ENCODE data around the gene PHF13. TPM values are rescaled to one million over a fixed set of nuclear protein-coding genes. Genes with fewer than 3 reads are reported as not detected.
"Not testable (repeated sequence)": the region's sequence is repeated elsewhere in the genome, so short reads cannot be mapped to it uniquely, and the experiment has no call there.

PHF13 gene
- total RNA-seq, 4 donors from 2014 or later: 19.8 to 22.8 (median 20.5) TPM

- H3K27me3 ChIP-seq: no peaks in the 10 kb centered on the region
- 86 to 91% methylated on average over 6 to 18 of the region's 23 CpGs for WGBS, 2 donors (ENCODE audit: low coverage in 1 of 2)
- no peak for ATAC-seq
- TF ChIP-seq EP300 (IDR thresholded peaks at IDR 0.05): no peak
- no peaks in the 10 kb centered on the region for H3K9me3 ChIP-seq
- no peak overlapping the region for H3K27ac ChIP-seq
- no peak overlapping the region for H3K4me3 ChIP-seq
- no peaks in the 10 kb centered on the region for H3K4me1 ChIP-seq
- peaks cover 0 to 73% of the 10 kb centered on the region in 2 donors for H3K36me3 ChIP-seq
These were observed 40.1 kb downstream of the PHF13 start for GRCh38 chr1:6653436-6654290.

- TF ChIP-seq POLR2A (IDR thresholded peaks at IDR 0.05) (no peak), CTCF (IDR thresholded peaks at IDR 0.05) (no peak), EP300 (IDR thresholded peaks at IDR 0.05) (no peak), POLR2AphosphoS5 (IDR thresholded peaks at IDR 0.05) (no peak)
- no peaks in the 10 kb centered on the region for H3K9me3 ChIP-seq
- H3K4me1 ChIP-seq: no peaks in the 10 kb centered on the region
- H3K36me3 ChIP-seq: peaks cover 0 to 43% of the 10 kb centered on the region in 2 donors
- H3K4me3 ChIP-seq: no peak overlapping the region
- no peak for ATAC-seq
- WGBS, 2 donors (ENCODE audit: low coverage in 1 of 2): 68 to 100% methylated on average over 1 to 4 of the region's 6 CpGs
- H3K27ac ChIP-seq: no peak overlapping the region
- no peaks in the 10 kb centered on the region for H3K27me3 ChIP-seq
These were observed 43.6 kb downstream of the PHF13 start for GRCh38 chr1:6657138-6657537.

GRCh38 chr1:6658359-6659060 is 45.0 kb downstream of the PHF13 start:
- Histone ChIP-seq H3K27me3 (no peaks in the 10 kb centered on the region), H3K9me3 (no peaks in the 10 kb centered on the region), H3K4me3 (no peak overlapping the region), H3K36me3 (peaks cover 0 to 37% of the 10 kb centered on the region in 2 donors), H3K27ac (no peak overlapping the region), H3K4me1 (no peaks in the 10 kb centered on the region)
- ATAC-seq: no peak
- WGBS, 2 donors (ENCODE audit: low coverage in 1 of 2): 86 to 88% methylated on average over 5 of the region's 5 CpGs
- no peak for TF ChIP-seq CTCF (IDR thresholded peaks at IDR 0.05)

- H3K27ac ChIP-seq: no peak overlapping the region
- no peak overlapping the region for H3K4me3 ChIP-seq
- TF ChIP-seq CTCF (IDR thresholded peaks at IDR 0.05) (no peak), POLR2AphosphoS5 (IDR thresholded peaks at IDR 0.05) (no peak), EP300 (IDR thresholded peaks at IDR 0.05) (no peak), POLR2A (IDR thresholded peaks at IDR 0.05) (no peak)
- WGBS, 2 donors (ENCODE audit: low coverage in 1 of 2): 74 to 84% methylated on average over 6 to 7 of the region's 7 CpGs
- H3K27me3 ChIP-seq: no peaks in the 10 kb centered on the region
- H3K36me3 ChIP-seq: peaks cover 0 to 41% of the 10 kb centered on the region in 2 donors
- H3K9me3 ChIP-seq: no peaks in the 10 kb centered on the region
- no peaks in the 10 kb centered on the region for H3K4me1 ChIP-seq
- no peak for ATAC-seq
These were observed 47.0 kb downstream of the PHF13 start for GRCh38 chr1:6660415-6661049.

GRCh38 chr1:6662468-6662867 is 48.9 kb downstream of the PHF13 start:
- not testable (repeated sequence) for ATAC-seq, H3K9me3 ChIP-seq, H3K4me3 ChIP-seq, H3K4me1 ChIP-seq, H3K27ac ChIP-seq, H3K27me3 ChIP-seq
- WGBS, 2 donors (ENCODE audit: low coverage in 1 of 2): 88 to 100% methylated on average over 1 to 7 of the region's 7 CpGs
- H3K36me3 ChIP-seq: peaks cover 0 to 50% of the 10 kb centered on the region in 2 donors

Data from gastroesophageal sphincter (tissue), 4 donors.